WTC11 (cell line): Measurements from ENCODE around the gene SUGT1. TPM values are rescaled to one million over a fixed set of nuclear protein-coding genes. Genes with fewer than 3 reads are reported as not detected.
A peak's percentile ranks its signal among the peaks of the same experiment; 100 is the strongest.

Experiments
- ATAC-seq: fragments of 200-7000 bp; cut with Tn5 transposase; 2 replicates; pipeline ENCODE4 v1.10.0; 2021; ENCODE audit warnings: mild to moderate bottlenecking, moderate library complexity
- CTCF ChIA-PET: fragments of 300-600 bp; sonication (Branson Sonifier 250); formaldehyde crosslinking; loops from one replicate; lab custom pipeline; 2021; ENCODE audit warnings: antibody characterized with exemption; lab: Charles Lee
- POLR2A ChIA-PET: fragments of 350-600 bp; sonication (Branson Sonifier 250); formaldehyde crosslinking; loops from one replicate; lab custom pipeline; 2021; ENCODE audit warnings: antibody characterized with exemption; lab: Charles Lee
- DNase-seq: peaks from one replicate; pipeline ENCODE4 v3.0.0; 2021; ENCODE audit warnings: low spot score
- H3K27ac Mint-ChIP-seq: 2 replicates; pipeline ENCODE4 v1.8.0; 2021; ENCODE audit warnings: mixed read lengths
- H3K27me3 Mint-ChIP-seq: 2 replicates; pipeline ENCODE4 v1.8.0; 2021; ENCODE audit warnings: low read depth, mild to moderate bottlenecking, moderate library complexity, mixed read lengths
- H3K36me3 Mint-ChIP-seq: 2 replicates; pipeline ENCODE4 v1.8.0; 2021; ENCODE audit warnings: mixed read lengths
- H3K4me1 Mint-ChIP-seq: 2 replicates; pipeline ENCODE4 v1.8.0; 2022; ENCODE audit warnings: mixed read lengths
- H3K4me3 Mint-ChIP-seq: 2 replicates; pipeline ENCODE4 v1.8.0; 2021; ENCODE audit warnings: mild to moderate bottlenecking, moderate library complexity, mixed read lengths
- H3K9me3 Mint-ChIP-seq: 2 replicates; pipeline ENCODE4 v1.8.0; 2021; ENCODE audit warnings: mixed read lengths
- CBFB ChIP-seq: sonication (generic); formaldehyde crosslinking; IDR thresholded peaks from 2 replicates; pipeline ENCODE4 v1.8.1; 2022; ENCODE audit warnings: mild to moderate bottlenecking, low read depth, missing genetic modification reagents
- GTF2I ChIP-seq: fragments of 250-450 bp; sonication (Bioruptor Pico); conservative IDR thresholded peaks from 2 replicates; pipeline ENCODE4 v1.4.0; 2021; ENCODE audit warnings: mild to moderate bottlenecking
- JUN ChIP-seq: sonication (generic); formaldehyde crosslinking; IDR thresholded peaks from 2 replicates; pipeline ENCODE4 v1.8.0; 2023; ENCODE audit warnings: mild to moderate bottlenecking, missing genetic modification reagents
- KAT7 ChIP-seq: sonication (generic); formaldehyde crosslinking; IDR thresholded peaks from 2 replicates; pipeline ENCODE4 v1.8.1; 2023; ENCODE audit warnings: missing genetic modification reagents, mild to moderate bottlenecking, borderline replicate concordance
- MXD4 ChIP-seq: fragments of 250-450 bp; sonication (Bioruptor Pico); IDR thresholded peaks from 2 replicates; pipeline ENCODE4 v1.8.0; 2021; ENCODE audit warnings: mild to moderate bottlenecking, moderate library complexity, borderline replicate concordance
- MYBL2 ChIP-seq: sonication (generic); formaldehyde crosslinking; IDR thresholded peaks from 2 replicates; pipeline ENCODE4 v1.8.1; 2023; ENCODE audit warnings: mild to moderate bottlenecking, moderate library complexity, missing genetic modification reagents
- NFE2L1 ChIP-seq: sonication (generic); formaldehyde crosslinking; IDR thresholded peaks from 2 replicates; pipeline ENCODE4 v1.8.1; 2023; ENCODE audit warnings: missing genetic modification reagents
- NFYB ChIP-seq: sonication (generic); formaldehyde crosslinking; conservative IDR thresholded peaks from 2 replicates; pipeline ENCODE4 v1.8.0; 2022; ENCODE audit warnings: low read depth, missing genetic modification reagents
- NR1H2 ChIP-seq: sonication (generic); formaldehyde crosslinking; IDR thresholded peaks from 2 replicates; pipeline ENCODE4 v1.9.0; 2021; ENCODE audit warnings: mild to moderate bottlenecking, moderate library complexity, missing genetic modification reagents
- NR2C2 ChIP-seq: sonication (generic); formaldehyde crosslinking; IDR thresholded peaks from 2 replicates; pipeline ENCODE4 v1.8.0; 2022; ENCODE audit warnings: mild to moderate bottlenecking, missing genetic modification reagents
- NR3C1 ChIP-seq: sonication (generic); formaldehyde crosslinking; conservative IDR thresholded peaks from 2 replicates; pipeline ENCODE4 v1.8.1; 2023; ENCODE audit warnings: low read depth, mild to moderate bottlenecking, missing genetic modification reagents
- OVOL2 ChIP-seq: fragments of 250-450 bp; sonication (Bioruptor Pico); IDR thresholded peaks from 2 replicates; pipeline ENCODE4 v1.9.0; 2021; ENCODE audit warnings: mild to moderate bottlenecking, borderline replicate concordance
- RORB ChIP-seq: fragments of 250-450 bp; sonication (Bioruptor Pico); IDR thresholded peaks from 2 replicates; pipeline ENCODE4 v1.9.0; 2021; ENCODE audit warnings: mild to moderate bottlenecking
- SP1 ChIP-seq: sonication (generic); formaldehyde crosslinking; conservative IDR thresholded peaks from 2 replicates; pipeline ENCODE4 v1.8.1; 2022; ENCODE audit warnings: missing genetic modification reagents
- TCF7 ChIP-seq: sonication (generic); formaldehyde crosslinking; IDR thresholded peaks from 2 replicates; pipeline ENCODE4 v1.8.0; 2022; ENCODE audit warnings: mild to moderate bottlenecking, low read depth, missing genetic modification reagents, moderate library complexity
- TEAD4 ChIP-seq: sonication (generic); formaldehyde crosslinking; IDR thresholded peaks from 2 replicates; pipeline ENCODE4 v1.8.0; 2022; ENCODE audit warnings: mild to moderate bottlenecking, missing genetic modification reagents
- ZNF396 ChIP-seq: fragments of 250-450 bp; sonication (Bioruptor Pico); IDR thresholded peaks from 2 replicates; pipeline ENCODE4 v1.8.0; 2021; ENCODE audit warnings: mild to moderate bottlenecking, moderate library complexity, borderline replicate concordance
- total RNA-seq: library from RNA; stranded (reverse); gene quantifications from 3 replicates; pipeline ENCODE4 v1.2.3, GENCODE V29; 2021
- TF ChIP-seq, protein P1 (sequence below): sonication (generic); formaldehyde crosslinking; IDR thresholded peaks from 2 replicates; pipeline ENCODE4 v1.8.1; 2023; ENCODE audit warnings: mild to moderate bottlenecking, moderate library complexity, missing genetic modification reagents
- TF ChIP-seq, protein P2 (sequence below): sonication (generic); formaldehyde crosslinking; IDR thresholded peaks from 2 replicates; pipeline ENCODE4 v1.8.1; 2022; ENCODE audit warnings: mild to moderate bottlenecking, missing genetic modification reagents, moderate library complexity, borderline replicate concordance
- TF ChIP-seq, protein P3 (sequence below): sonication (generic); formaldehyde crosslinking; IDR thresholded peaks from 2 replicates; pipeline ENCODE4 v1.8.0; 2022; ENCODE audit warnings: mild to moderate bottlenecking, missing genetic modification reagents
- TF ChIP-seq, protein P4 (sequence below): sonication (generic); formaldehyde crosslinking; IDR thresholded peaks from 2 replicates; pipeline ENCODE4 v1.8.0; 2023; ENCODE audit warnings: missing genetic modification reagents
- TF ChIP-seq, protein P5 (sequence below): sonication (generic); formaldehyde crosslinking; IDR thresholded peaks from 2 replicates; pipeline ENCODE4 v1.8.0; 2023; ENCODE audit warnings: mild to moderate bottlenecking, missing genetic modification reagents
- TF ChIP-seq, protein P6 (sequence below): sonication (generic); formaldehyde crosslinking; IDR thresholded peaks from 2 replicates; pipeline ENCODE4 v1.8.1; 2023; ENCODE audit warnings: mild to moderate bottlenecking, missing genetic modification reagents, moderate library complexity
- TF ChIP-seq, protein P7 (sequence below): fragments of 250-450 bp; sonication (Bioruptor Pico); IDR thresholded peaks from 2 replicates; pipeline ENCODE4 v1.9.0; 2021; ENCODE audit warnings: mild to moderate bottlenecking
- TF ChIP-seq, protein P8 (sequence below): fragments of 250-450 bp; sonication (Bioruptor Pico); IDR thresholded peaks from 2 replicates; pipeline ENCODE4 v1.9.0; 2021; ENCODE audit warnings: mild to moderate bottlenecking

Gene SUGT1
- total RNA-seq, 1 experiment from 2014 or later: 76.3 TPM

DNA sequence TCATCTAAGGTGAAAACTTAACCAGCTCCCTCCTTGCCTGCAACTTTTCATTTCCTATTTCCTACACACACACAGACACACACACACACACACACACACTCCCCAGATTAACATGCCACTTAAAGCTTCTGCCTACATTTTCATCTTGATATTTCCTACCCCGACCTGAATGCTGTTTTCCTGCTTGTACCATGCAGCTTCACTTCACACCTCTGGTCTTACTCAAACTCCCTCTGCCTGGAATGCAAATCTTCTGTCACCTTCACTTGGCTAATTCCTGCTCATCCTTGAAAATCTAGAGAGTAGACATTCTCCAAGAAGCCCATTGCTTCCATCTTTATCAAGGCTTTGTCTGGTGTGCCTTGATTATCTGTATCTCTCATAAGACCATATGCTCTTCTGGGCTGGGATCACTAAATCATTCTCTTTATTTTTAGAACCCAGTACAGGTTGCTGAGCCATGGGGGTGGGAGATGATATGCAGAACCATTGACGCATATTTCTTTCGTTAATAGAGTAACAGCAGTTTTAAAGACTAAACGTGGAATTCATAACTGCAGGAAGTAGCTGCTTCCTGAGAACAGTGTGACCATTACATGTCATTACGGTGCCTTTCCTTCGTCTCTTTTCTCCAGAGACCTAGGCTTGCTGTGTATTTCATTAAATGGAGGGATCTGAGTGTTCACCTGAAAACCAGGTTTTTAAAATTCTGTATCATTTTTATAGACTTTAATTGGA lies 49.3 kb downstream of the SUGT1 start (continued):
- TF ChIP-seq, protein P1, sequence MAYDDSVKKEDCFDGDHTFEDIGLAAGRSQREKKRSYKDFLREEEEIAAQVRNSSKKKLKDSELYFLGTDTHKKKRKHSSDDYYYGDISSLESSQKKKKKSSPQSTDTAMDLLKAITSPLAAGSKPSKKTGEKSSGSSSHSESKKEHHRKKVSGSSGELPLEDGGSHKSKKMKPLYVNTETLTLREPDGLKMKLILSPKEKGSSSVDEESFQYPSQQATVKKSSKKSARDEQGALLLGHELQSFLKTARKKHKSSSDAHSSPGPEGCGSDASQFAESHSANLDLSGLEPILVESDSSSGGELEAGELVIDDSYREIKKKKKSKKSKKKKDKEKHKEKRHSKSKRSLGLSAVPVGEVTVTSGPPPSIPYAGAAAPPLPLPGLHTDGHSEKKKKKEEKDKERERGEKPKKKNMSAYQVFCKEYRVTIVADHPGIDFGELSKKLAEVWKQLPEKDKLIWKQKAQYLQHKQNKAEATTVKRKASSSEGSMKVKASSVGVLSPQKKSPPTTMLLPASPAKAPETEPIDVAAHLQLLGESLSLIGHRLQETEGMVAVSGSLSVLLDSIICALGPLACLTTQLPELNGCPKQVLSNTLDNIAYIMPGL (CRISPR knock-in tag): no peak
- TF ChIP-seq SP1 (CRISPR knock-in tag) (no peak), NR2C2 (no peak), GTF2I (CRISPR knock-in tag) (no peak), NFE2L1 (no peak)
- TF ChIP-seq, protein P2, sequence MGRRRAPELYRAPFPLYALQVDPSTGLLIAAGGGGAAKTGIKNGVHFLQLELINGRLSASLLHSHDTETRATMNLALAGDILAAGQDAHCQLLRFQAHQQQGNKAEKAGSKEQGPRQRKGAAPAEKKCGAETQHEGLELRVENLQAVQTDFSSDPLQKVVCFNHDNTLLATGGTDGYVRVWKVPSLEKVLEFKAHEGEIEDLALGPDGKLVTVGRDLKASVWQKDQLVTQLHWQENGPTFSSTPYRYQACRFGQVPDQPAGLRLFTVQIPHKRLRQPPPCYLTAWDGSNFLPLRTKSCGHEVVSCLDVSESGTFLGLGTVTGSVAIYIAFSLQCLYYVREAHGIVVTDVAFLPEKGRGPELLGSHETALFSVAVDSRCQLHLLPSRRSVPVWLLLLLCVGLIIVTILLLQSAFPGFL (CRISPR knock-in tag): no peak
- TF ChIP-seq, protein P3, sequence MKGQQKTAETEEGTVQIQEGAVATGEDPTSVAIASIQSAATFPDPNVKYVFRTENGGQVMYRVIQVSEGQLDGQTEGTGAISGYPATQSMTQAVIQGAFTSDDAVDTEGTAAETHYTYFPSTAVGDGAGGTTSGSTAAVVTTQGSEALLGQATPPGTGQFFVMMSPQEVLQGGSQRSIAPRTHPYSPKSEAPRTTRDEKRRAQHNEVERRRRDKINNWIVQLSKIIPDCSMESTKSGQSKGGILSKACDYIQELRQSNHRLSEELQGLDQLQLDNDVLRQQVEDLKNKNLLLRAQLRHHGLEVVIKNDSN (CRISPR knock-in tag): no peak
- TF ChIP-seq, protein P4, sequence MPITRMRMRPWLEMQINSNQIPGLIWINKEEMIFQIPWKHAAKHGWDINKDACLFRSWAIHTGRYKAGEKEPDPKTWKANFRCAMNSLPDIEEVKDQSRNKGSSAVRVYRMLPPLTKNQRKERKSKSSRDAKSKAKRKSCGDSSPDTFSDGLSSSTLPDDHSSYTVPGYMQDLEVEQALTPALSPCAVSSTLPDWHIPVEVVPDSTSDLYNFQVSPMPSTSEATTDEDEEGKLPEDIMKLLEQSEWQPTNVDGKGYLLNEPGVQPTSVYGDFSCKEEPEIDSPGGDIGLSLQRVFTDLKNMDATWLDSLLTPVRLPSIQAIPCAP: no peak

DNA sequence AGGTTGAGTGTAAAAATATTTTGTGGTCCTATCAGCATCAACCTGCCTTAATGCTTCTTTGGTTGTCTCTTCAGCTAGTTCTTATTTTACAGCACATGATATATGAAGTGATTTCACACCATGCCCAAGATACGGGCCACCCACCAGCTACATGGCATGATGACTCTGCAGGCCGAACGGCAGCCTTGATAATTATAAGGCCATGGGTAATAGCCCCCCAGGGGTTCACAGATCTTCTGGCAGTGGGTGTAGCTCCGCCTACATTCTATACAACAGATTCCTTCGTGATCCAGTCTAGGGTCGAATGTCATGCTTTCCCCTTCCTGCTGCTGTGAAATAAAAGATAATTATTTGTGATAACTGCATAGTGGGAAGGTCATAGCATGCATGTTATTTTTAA lies 50.8 kb downstream of the SUGT1 start:
- H3K27me3 Mint-ChIP-seq: no peaks in the 10 kb centered on the region
- CTCF ChIA-PET: interaction anchor here (0.6 to 2.4 kb wide), 5 partner anchors 22 to 265 kb away, joined by 3 to 13 read pairs (median 4); no protein-coding TSS in a partner anchor
- no peak overlapping the region for H3K4me3 Mint-ChIP-seq
- POLR2A ChIA-PET: no interaction called here
- no peaks in the 10 kb centered on the region for H3K9me3 Mint-ChIP-seq
- peaks cover 32% of the 10 kb centered on the region for H3K4me1 Mint-ChIP-seq
- ATAC-seq (peak; percentile 50), DNase-seq (no peak)
- H3K36me3 Mint-ChIP-seq: peaks cover 10% of the 10 kb centered on the region; the same call in 1 of the 2 replicates
- no peak overlapping the region for H3K27ac Mint-ChIP-seq
- TF ChIP-seq NFYB (CRISPR knock-in tag) (no peak), JUN (CRISPR knock-in tag) (no peak), CBFB (CRISPR knock-in tag) (no peak), RORB (no peak), NR1H2 (CRISPR knock-in tag) (no peak), MYBL2 (CRISPR knock-in tag) (no peak), ZNF396 (no peak), NR3C1 (CRISPR knock-in tag) (no peak), TEAD4 (no peak), KAT7 (no peak), OVOL2 (CRISPR knock-in tag) (no peak), MXD4 (CRISPR knock-in tag) (no peak), TCF7 (CRISPR knock-in tag) (no peak)
- TF ChIP-seq, protein P5, sequence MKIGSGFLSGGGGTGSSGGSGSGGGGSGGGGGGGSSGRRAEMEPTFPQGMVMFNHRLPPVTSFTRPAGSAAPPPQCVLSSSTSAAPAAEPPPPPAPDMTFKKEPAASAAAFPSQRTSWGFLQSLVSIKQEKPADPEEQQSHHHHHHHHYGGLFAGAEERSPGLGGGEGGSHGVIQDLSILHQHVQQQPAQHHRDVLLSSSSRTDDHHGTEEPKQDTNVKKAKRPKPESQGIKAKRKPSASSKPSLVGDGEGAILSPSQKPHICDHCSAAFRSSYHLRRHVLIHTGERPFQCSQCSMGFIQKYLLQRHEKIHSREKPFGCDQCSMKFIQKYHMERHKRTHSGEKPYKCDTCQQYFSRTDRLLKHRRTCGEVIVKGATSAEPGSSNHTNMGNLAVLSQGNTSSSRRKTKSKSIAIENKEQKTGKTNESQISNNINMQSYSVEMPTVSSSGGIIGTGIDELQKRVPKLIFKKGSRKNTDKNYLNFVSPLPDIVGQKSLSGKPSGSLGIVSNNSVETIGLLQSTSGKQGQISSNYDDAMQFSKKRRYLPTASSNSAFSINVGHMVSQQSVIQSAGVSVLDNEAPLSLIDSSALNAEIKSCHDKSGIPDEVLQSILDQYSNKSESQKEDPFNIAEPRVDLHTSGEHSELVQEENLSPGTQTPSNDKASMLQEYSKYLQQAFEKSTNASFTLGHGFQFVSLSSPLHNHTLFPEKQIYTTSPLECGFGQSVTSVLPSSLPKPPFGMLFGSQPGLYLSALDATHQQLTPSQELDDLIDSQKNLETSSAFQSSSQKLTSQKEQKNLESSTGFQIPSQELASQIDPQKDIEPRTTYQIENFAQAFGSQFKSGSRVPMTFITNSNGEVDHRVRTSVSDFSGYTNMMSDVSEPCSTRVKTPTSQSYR (CRISPR knock-in tag): no peak
- TF ChIP-seq, protein P6, sequence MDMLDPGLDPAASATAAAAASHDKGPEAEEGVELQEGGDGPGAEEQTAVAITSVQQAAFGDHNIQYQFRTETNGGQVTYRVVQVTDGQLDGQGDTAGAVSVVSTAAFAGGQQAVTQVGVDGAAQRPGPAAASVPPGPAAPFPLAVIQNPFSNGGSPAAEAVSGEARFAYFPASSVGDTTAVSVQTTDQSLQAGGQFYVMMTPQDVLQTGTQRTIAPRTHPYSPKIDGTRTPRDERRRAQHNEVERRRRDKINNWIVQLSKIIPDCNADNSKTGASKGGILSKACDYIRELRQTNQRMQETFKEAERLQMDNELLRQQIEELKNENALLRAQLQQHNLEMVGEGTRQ (CRISPR knock-in tag): no peak
- TF ChIP-seq, protein P7, sequence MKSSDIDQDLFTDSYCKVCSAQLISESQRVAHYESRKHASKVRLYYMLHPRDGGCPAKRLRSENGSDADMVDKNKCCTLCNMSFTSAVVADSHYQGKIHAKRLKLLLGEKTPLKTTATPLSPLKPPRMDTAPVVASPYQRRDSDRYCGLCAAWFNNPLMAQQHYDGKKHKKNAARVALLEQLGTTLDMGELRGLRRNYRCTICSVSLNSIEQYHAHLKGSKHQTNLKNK (CRISPR knock-in tag): no peak
- TF ChIP-seq, protein P3 (CRISPR knock-in tag): no peak
- TF ChIP-seq, protein P8, sequence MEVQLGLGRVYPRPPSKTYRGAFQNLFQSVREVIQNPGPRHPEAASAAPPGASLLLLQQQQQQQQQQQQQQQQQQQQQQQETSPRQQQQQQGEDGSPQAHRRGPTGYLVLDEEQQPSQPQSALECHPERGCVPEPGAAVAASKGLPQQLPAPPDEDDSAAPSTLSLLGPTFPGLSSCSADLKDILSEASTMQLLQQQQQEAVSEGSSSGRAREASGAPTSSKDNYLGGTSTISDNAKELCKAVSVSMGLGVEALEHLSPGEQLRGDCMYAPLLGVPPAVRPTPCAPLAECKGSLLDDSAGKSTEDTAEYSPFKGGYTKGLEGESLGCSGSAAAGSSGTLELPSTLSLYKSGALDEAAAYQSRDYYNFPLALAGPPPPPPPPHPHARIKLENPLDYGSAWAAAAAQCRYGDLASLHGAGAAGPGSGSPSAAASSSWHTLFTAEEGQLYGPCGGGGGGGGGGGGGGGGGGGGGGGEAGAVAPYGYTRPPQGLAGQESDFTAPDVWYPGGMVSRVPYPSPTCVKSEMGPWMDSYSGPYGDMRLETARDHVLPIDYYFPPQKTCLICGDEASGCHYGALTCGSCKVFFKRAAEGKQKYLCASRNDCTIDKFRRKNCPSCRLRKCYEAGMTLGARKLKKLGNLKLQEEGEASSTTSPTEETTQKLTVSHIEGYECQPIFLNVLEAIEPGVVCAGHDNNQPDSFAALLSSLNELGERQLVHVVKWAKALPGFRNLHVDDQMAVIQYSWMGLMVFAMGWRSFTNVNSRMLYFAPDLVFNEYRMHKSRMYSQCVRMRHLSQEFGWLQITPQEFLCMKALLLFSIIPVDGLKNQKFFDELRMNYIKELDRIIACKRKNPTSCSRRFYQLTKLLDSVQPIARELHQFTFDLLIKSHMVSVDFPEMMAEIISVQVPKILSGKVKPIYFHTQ (CRISPR knock-in tag): no peak
